ENCODE measurements around the gene CYTL1. TPM values are rescaled to one million over a fixed set of nuclear protein-coding genes. Genes with fewer than 3 reads are reported as not detected.

CYTL1 gene
- total RNA-seq, 1 experiment from 2014 or later: not detected

DNA sequence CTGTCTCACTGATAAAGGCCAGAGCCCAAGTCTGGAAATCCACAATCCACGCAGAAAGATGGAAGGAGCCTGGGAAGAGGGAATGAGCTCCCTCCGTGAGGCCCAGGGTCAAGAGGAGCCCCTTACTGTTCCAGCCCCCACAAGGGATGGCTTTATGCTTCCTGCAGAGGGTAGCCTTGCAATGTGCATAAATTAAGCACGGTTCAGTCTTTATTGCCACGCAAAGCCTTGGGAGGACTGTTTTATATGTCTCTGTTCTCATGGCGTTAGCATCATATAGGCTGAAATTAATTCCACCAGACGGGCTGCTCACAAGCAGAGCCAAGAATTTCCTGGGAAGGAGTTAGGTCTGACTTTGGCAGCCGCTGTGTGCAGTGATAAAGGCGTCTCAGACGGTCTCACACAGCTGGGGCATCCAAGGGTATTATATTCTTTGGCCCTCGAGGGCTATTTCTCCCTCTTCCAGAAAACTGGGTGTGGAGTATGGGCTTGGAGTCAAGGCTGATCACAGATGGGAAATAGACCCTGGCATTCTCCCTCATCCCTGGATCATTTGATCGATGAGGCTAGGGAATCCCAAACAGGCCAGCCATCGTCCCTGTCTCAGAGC lies 38.5 kb downstream of the CYTL1 start:
- TF ChIP-seq, protein P1, sequence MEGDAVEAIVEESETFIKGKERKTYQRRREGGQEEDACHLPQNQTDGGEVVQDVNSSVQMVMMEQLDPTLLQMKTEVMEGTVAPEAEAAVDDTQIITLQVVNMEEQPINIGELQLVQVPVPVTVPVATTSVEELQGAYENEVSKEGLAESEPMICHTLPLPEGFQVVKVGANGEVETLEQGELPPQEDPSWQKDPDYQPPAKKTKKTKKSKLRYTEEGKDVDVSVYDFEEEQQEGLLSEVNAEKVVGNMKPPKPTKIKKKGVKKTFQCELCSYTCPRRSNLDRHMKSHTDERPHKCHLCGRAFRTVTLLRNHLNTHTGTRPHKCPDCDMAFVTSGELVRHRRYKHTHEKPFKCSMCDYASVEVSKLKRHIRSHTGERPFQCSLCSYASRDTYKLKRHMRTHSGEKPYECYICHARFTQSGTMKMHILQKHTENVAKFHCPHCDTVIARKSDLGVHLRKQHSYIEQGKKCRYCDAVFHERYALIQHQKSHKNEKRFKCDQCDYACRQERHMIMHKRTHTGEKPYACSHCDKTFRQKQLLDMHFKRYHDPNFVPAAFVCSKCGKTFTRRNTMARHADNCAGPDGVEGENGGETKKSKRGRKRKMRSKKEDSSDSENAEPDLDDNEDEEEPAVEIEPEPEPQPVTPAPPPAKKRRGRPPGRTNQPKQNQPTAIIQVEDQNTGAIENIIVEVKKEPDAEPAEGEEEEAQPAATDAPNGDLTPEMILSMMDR (conservative IDR thresholded peaks at IDR 0.05): no peak
- TF ChIP-seq EZH2 (IDR thresholded peaks at IDR 0.05; ENCODE audit: low read depth): no peak
- Histone ChIP-seq H2AFZ (no peak overlapping the region), H3K27ac (no peak overlapping the region), H3K27me3 (ENCODE audit: insufficient read depth, low read depth) (no peaks in the 10 kb centered on the region), H3K36me3 (ENCODE audit: low read depth) (no peaks in the 10 kb centered on the region), H3K79me2 (ENCODE audit: low read depth) (no peaks in the 10 kb centered on the region), H3K4me1 (replicated peaks; ENCODE audit: insufficient read depth) (no peaks in the 10 kb centered on the region), H3K4me2 (no peak overlapping the region), H3K9me3 (ENCODE audit: insufficient read depth, low read depth) (no peaks in the 10 kb centered on the region; the same call in 1 of the 2 replicates), H3K4me3 (no peak overlapping the region), H3K9me2 (ENCODE audit: insufficient read depth) (no peaks in the 10 kb centered on the region), H4K20me1 (ENCODE audit: insufficient read depth) (no peaks in the 10 kb centered on the region), H3F3A (ENCODE audit: insufficient read depth, low read depth) (no peaks in the 10 kb centered on the region)
- ChIA-PET POLR2A (ENCODE audit: unreplicated experiment) (no interaction called here), CTCF (no interaction called here)
- no peak for DNase-seq
- intact Hi-C loops (cut with micrococcal nuclease; ENCODE audit: unreplicated experiment): no loop called here
- no TSS peak for BruUV-seq (replicated peaks)

DNA sequence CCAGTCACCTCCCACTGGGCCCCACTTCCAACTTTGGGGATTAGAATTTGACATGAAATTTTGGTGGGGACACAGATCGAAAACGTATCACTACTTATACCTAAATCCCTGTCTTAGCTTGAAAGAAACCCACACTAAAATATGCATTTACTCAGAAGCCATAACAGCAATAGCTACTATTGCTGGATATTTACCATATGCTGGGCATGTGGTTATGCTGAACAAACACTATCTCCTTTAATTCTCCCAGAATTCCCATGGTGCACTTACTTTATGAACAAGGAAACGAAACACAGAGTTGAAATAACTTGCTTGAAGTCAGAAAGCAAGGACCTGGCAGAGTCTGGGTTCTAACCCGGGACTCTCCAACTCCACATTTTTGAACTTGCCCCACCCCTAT lies 39.3 kb downstream of the CYTL1 start:
- Histone ChIP-seq H3K27me3 (ENCODE audit: insufficient read depth, low read depth) (no peaks in the 10 kb centered on the region), H3K9me3 (ENCODE audit: insufficient read depth, low read depth) (no peaks in the 10 kb centered on the region; the same call in 1 of the 2 replicates), H3K9me2 (ENCODE audit: insufficient read depth) (no peaks in the 10 kb centered on the region), H3K36me3 (ENCODE audit: low read depth) (no peaks in the 10 kb centered on the region), H3F3A (ENCODE audit: insufficient read depth, low read depth) (no peaks in the 10 kb centered on the region), H4K20me1 (ENCODE audit: insufficient read depth) (no peaks in the 10 kb centered on the region), H3K79me2 (ENCODE audit: low read depth) (no peaks in the 10 kb centered on the region), H3K4me1 (replicated peaks; ENCODE audit: insufficient read depth) (no peaks in the 10 kb centered on the region), H3K4me3 (no peak overlapping the region), H3K4me2 (no peak overlapping the region), H3K27ac (no peak overlapping the region), H2AFZ (no peak overlapping the region)
- POLR2A ChIA-PET (ENCODE audit: unreplicated experiment): no interaction called here
- CTCF ChIA-PET: no interaction called here
- BruUV-seq (replicated peaks): no TSS peak
- no peak for DNase-seq
- intact Hi-C loops (cut with micrococcal nuclease; ENCODE audit: unreplicated experiment): no loop called here
- no peak for TF ChIP-seq EZH2 (IDR thresholded peaks at IDR 0.05; ENCODE audit: low read depth)
- TF ChIP-seq, protein P1 (conservative IDR thresholded peaks at IDR 0.05): no peak

DNA sequence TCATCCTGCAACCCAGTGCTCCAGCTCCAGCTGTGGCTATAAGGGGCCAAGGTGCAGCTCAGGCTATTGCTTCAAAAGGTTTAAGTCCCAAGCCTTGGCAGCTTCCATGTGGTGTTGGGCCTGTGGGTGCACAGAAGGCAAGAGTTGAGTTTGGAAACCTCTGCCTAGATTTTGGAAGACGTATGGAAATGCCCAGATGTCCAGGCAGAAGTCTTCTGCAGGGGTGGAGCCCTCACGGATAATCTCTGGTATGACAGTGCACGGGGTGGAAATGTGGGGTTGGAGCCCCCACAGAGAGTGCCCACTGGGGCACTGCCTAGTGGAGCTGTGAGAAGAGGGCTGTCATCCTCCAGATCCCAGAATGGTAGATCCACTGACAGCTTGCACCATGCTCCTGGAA lies 44.5 kb downstream of the CYTL1 start:
- CTCF ChIA-PET: no interaction called here

More for the DNA sequence above, 44.5 kb downstream of the CYTL1 start:
- H3K27ac ChIP-seq: no peak overlapping the region
- no peaks in the 10 kb centered on the region for H4K20me1 ChIP-seq (ENCODE audit: insufficient read depth)
- no peaks in the 10 kb centered on the region for H3K27me3 ChIP-seq (ENCODE audit: insufficient read depth, low read depth)
- no peak for DNase-seq
- H3F3A ChIP-seq (ENCODE audit: insufficient read depth, low read depth): no peaks in the 10 kb centered on the region
- no peaks in the 10 kb centered on the region for H3K36me3 ChIP-seq (ENCODE audit: low read depth)
- no peak overlapping the region for H2AFZ ChIP-seq
- intact Hi-C loops (cut with micrococcal nuclease; ENCODE audit: unreplicated experiment): no loop called here
- BruUV-seq (replicated peaks): no TSS peak
- no peak for TF ChIP-seq EZH2 (IDR thresholded peaks at IDR 0.05; ENCODE audit: low read depth)
- TF ChIP-seq, protein P1 (conservative IDR thresholded peaks at IDR 0.05): no peak
- H3K9me3 ChIP-seq (ENCODE audit: insufficient read depth, low read depth): no peaks in the 10 kb centered on the region
- POLR2A ChIA-PET (ENCODE audit: unreplicated experiment): no interaction called here
- H3K4me3 ChIP-seq: no peak overlapping the region
- H3K4me2 ChIP-seq: no peak overlapping the region
- H3K79me2 ChIP-seq (ENCODE audit: low read depth): no peaks in the 10 kb centered on the region
- H3K9me2 ChIP-seq (ENCODE audit: insufficient read depth): no peaks in the 10 kb centered on the region
- H3K4me1 ChIP-seq (replicated peaks; ENCODE audit: insufficient read depth): peaks cover 3% of the 10 kb centered on the region

All from PC-9 (cell line).